ENCODE results near the gene CORO1A.
"Not testable (repeated sequence)": the region's sequence is repeated elsewhere in the genome, so short reads cannot be mapped to it uniquely, and the experiment has no call there.

CORO1A gene

GRCh38 chr16:30183233-30184095, at the start of gene CORO1A:
CORO1A (plus strand) TSS chr16:30183602; CDS start chr16:30185210, 1,608 bp downstream.
- peak; percentile 81 for DNase-seq (ENCODE audit: low read depth)

- DNase-seq (ENCODE audit: low read depth), result peak; percentile 16
Observed at GRCh38 chr16:30136971-30137605, 46.3 kb upstream of the CORO1A start.

- no peak for DNase-seq (ENCODE audit: low read depth)
Observed at GRCh38 chr16:30137897-30138296, 45.5 kb upstream of the CORO1A start.

- DNase-seq (ENCODE audit: low read depth), result no peak
Observed at GRCh38 chr16:30139583-30140481, 43.6 kb upstream of the CORO1A start.

GRCh38 chr16:30141750-30142149, 41.7 kb upstream of the CORO1A start:
- no peak for DNase-seq (ENCODE audit: low read depth)

- no peak for DNase-seq (ENCODE audit: low read depth)
Observed at GRCh38 chr16:30142672-30143346, 40.6 kb upstream of the CORO1A start.

GRCh38 chr16:30143347-30143702, 40.1 kb upstream of the CORO1A start:
- DNase-seq (ENCODE audit: low read depth), result no peak

- DNase-seq (ENCODE audit: low read depth), result no peak
Observed at GRCh38 chr16:30144017-30144416, 39.4 kb upstream of the CORO1A start.

GRCh38 chr16:30144917-30145316, 38.5 kb upstream of the CORO1A start:
- no peak for DNase-seq (ENCODE audit: low read depth)

GRCh38 chr16:30145657-30146056, 37.7 kb upstream of the CORO1A start:
- no peak for DNase-seq (ENCODE audit: low read depth)

GRCh38 chr16:30147843-30148510, 35.4 kb upstream of the CORO1A start:
- no peak for DNase-seq (ENCODE audit: low read depth)

GRCh38 chr16:30149250-30149930, 34.0 kb upstream of the CORO1A start:
- no peak for DNase-seq (ENCODE audit: low read depth)

GRCh38 chr16:30151091-30151490, 32.3 kb upstream of the CORO1A start:
- no peak for DNase-seq (ENCODE audit: low read depth)

- DNase-seq (ENCODE audit: low read depth), result no peak
Observed at GRCh38 chr16:30152517-30152916, 30.9 kb upstream of the CORO1A start.

- no peak for DNase-seq (ENCODE audit: low read depth)
Observed at GRCh38 chr16:30155188-30155587, 28.2 kb upstream of the CORO1A start.

GRCh38 chr16:30157214-30157613, 26.2 kb upstream of the CORO1A start:
- no peak for DNase-seq (ENCODE audit: low read depth)

- DNase-seq (ENCODE audit: low read depth), result no peak
Observed at GRCh38 chr16:30163538-30163937, 19.9 kb upstream of the CORO1A start.

- DNase-seq (ENCODE audit: low read depth), result no peak
Observed at GRCh38 chr16:30166202-30166902, 17.1 kb upstream of the CORO1A start.

GRCh38 chr16:30168746-30169145, 14.7 kb upstream of the CORO1A start:
- DNase-seq (ENCODE audit: low read depth), result not testable (repeated sequence)

GRCh38 chr16:30169416-30169815, 14.0 kb upstream of the CORO1A start:
- not testable (repeated sequence) for DNase-seq (ENCODE audit: low read depth)

All from iris pigment epithelial cell (primary cell).